Panc1 (cell line): ENCODE results near the gene CD244. TPM values are rescaled to one million over a fixed set of nuclear protein-coding genes. Genes with fewer than 3 reads are reported as not detected.

Experiments
- ATAC-seq: fragments of 200-7000 bp; cut with Tn5 transposase; 2 replicates; pipeline ENCODE4 v1.9.1; 2020; ENCODE audit warnings: mild to moderate bottlenecking, moderate library complexity
- BruUV-seq: library from RNA; stranded (reverse); fragments of 400-500 nt; replicated peaks from 2 replicates; lab custom pipeline; 2021; lab: Mats Ljungman, UMichigan
- CTCF ChIA-PET: fragments of 300-600 bp; sonication (Branson Sonifier 250); formaldehyde crosslinking; loops from one replicate; lab custom pipeline; 2022; ENCODE audit warnings: antibody characterized with exemption; lab: Charles Lee
- POLR2A ChIA-PET: fragments of 300-600 bp; sonication (Branson Sonifier 250); formaldehyde crosslinking; loops from one replicate; lab custom pipeline; 2022; ENCODE audit warnings: antibody characterized with exemption; lab: Charles Lee
- DNase-seq: peaks from one replicate; pipeline ENCODE4 v3.0.0-alpha.2; 2010; ENCODE audit warnings: low read depth, low spot score
- H3K27ac ChIP-seq: 2 replicates; pipeline ENCODE4 v1.5.1; 2011; ENCODE audit warnings: mild to moderate bottlenecking, low read length, inconsistent platforms
- H3K27me3 ChIP-seq: fragments of 200-500 bp; sonication (Bioruptor generic); 2 replicates; pipeline ENCODE4 v1.6.0; 2014; ENCODE audit warnings: low read length, inconsistent platforms; ENCODE audit not compliant: control insufficient read depth, insufficient read depth
- H3K36me3 ChIP-seq: fragments of 200-500 bp; sonication (Bioruptor generic); 2 replicates; pipeline ENCODE4 v1.5.1; 2014; ENCODE audit warnings: inconsistent platforms, mild to moderate bottlenecking, low read length, moderate library complexity; ENCODE audit not compliant: control insufficient read depth, insufficient read depth
- H3K4me1 ChIP-seq: 2 replicates; pipeline ENCODE4 v1.5.1; 2011; ENCODE audit warnings: inconsistent platforms, mild to moderate bottlenecking, low read length, moderate library complexity; ENCODE audit not compliant: control insufficient read depth, insufficient read depth
- H3K4me3 ChIP-seq, 2 experiments: 2 replicates each; pipeline ENCODE4 v1.5.1; 2011 to 2012; ENCODE audit warnings: low read depth in 2 of 2, low read length in 2 of 2, mild to moderate bottlenecking in 2 of 2, inconsistent platforms in 1 of 2, moderate library complexity in 1 of 2
- H3K9me3 ChIP-seq: fragments of 200-500 bp; sonication (Bioruptor generic); 2 replicates; pipeline ENCODE4 v1.5.1; 2014; ENCODE audit warnings: low read depth, mild to moderate bottlenecking, inconsistent platforms, low read length, moderate library complexity; ENCODE audit not compliant: control insufficient read depth, insufficient read depth
- POLR2AphosphoS5 ChIP-seq: IDR thresholded peaks from 2 replicates; pipeline ENCODE4 v1.6.1; 2012; ENCODE audit warnings: mild to moderate bottlenecking, low read depth, low read length, moderate library complexity
- SIN3A ChIP-seq: IDR thresholded peaks from 2 replicates; pipeline ENCODE4 v1.6.1; 2012; ENCODE audit warnings: low read depth, mild to moderate bottlenecking, low read length, moderate library complexity, borderline replicate concordance; ENCODE audit not compliant: insufficient read depth
- TCF7L2 ChIP-seq: IDR thresholded peaks from 2 replicates; pipeline ENCODE4 v1.6.1; 2011; ENCODE audit warnings: mild to moderate bottlenecking, low read depth, low read length, inconsistent platforms
- in situ Hi-C: cut with HindIII; loops from 2 replicates; pipeline ENCODE4 v1.10.0; 2016; ENCODE audit warnings: low sequenced_read_pairs, low pct_unique_long_range_greater_than_20kb
- intact Hi-C: fragments of 100-400 bp; cut with micrococcal nuclease; formaldehyde crosslinking; loops from one replicate; pipeline ENCODE4 v1.10.0; 2022; ENCODE audit not compliant: unreplicated experiment
- total RNA-seq: library from RNA; stranded (reverse); gene quantifications from one replicate; pipeline ENCODE4 v1.2.1, GENCODE V29; 2021; ENCODE audit not compliant: unreplicated experiment
- TF ChIP-seq, protein P1 (sequence below): fragments of 450-650 bp; IDR thresholded peaks from 2 replicates; pipeline ENCODE4 v1.5.1; 2017; ENCODE audit warnings: mild to moderate bottlenecking
- TF ChIP-seq, protein P2 (sequence below), 2 experiments: IDR thresholded peaks; 2 replicates each; pipeline ENCODE4 v1.6.1; 2011 to 2012; ENCODE audit warnings: low read depth in 2 of 2, control low read depth in 1 of 2, low read length in 1 of 2, mild to moderate bottlenecking in 1 of 2, moderate library complexity in 1 of 2; ENCODE audit not compliant: insufficient read depth in 1 of 2

The CD244 gene
- total RNA-seq, 1 experiment from 2014 or later: not detected

DNA sequence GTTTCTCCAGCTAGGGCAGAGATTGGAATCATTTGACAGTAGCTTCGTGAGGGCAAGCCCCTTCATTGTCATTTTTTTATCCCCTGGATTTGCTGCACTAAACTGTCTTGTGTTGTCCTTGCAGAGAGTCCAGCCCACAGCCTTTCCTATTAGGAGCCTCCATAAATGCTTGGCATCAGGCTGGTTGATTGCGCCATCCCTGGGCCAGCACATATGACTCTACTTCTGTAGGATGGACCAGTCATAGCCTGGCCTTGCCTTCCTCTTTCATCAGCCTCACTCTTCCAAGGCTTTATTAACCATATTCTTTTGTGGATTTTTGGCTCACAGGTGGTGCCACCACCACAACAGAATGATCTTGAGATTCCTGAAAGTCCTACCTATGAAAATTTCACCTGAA is 35.3 kb downstream of the CD244 start:
- CTCF ChIA-PET: no interaction called here
- no peak for DNase-seq

DNA sequence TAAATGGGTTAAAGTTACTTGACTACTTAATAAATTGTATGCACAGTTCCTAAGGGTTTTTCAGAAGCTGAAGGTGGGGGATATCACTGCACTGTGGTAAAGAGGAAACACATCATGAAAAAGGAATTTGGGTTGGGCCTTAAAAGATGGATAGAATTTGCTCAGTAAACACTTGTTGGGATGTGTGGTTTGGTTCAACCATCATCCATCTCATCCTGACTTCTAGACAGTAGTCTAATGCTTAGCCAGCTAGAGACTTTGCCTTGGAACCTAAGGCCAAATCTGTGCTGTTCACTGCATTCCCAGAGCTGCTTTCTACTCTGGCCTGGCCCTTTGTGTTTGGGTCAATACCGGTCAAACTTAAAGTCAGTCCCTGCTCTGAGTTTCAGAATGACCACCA is 36.1 kb downstream of the CD244 start:
- BruUV-seq: no TSS peak
- ATAC-seq (no peak), DNase-seq (no peak)
- H3K9me3 ChIP-seq: no peaks in the 10 kb centered on the region
- no peaks in the 10 kb centered on the region for H3K4me1 ChIP-seq
- intact Hi-C loops: loop anchor here (2.0 kb wide), 1 partner anchor 128 kb away; the partner anchor contains the start of gene ITLN2
- no peaks in the 10 kb centered on the region; the same call in 1 of the 2 replicates for H3K27me3 ChIP-seq
- H3K4me3 ChIP-seq: no peak overlapping the region
- no peaks in the 10 kb centered on the region for H3K36me3 ChIP-seq
- in situ Hi-C loops: no loop called here
- ChIA-PET CTCF (no interaction called here), POLR2A (no interaction called here)
- H3K27ac ChIP-seq: no peak overlapping the region
- TF ChIP-seq, protein P1, sequence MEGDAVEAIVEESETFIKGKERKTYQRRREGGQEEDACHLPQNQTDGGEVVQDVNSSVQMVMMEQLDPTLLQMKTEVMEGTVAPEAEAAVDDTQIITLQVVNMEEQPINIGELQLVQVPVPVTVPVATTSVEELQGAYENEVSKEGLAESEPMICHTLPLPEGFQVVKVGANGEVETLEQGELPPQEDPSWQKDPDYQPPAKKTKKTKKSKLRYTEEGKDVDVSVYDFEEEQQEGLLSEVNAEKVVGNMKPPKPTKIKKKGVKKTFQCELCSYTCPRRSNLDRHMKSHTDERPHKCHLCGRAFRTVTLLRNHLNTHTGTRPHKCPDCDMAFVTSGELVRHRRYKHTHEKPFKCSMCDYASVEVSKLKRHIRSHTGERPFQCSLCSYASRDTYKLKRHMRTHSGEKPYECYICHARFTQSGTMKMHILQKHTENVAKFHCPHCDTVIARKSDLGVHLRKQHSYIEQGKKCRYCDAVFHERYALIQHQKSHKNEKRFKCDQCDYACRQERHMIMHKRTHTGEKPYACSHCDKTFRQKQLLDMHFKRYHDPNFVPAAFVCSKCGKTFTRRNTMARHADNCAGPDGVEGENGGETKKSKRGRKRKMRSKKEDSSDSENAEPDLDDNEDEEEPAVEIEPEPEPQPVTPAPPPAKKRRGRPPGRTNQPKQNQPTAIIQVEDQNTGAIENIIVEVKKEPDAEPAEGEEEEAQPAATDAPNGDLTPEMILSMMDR: no peak
- TF ChIP-seq SIN3A (no peak), TCF7L2 (no peak), POLR2AphosphoS5 (no peak)
- TF ChIP-seq, protein P2, sequence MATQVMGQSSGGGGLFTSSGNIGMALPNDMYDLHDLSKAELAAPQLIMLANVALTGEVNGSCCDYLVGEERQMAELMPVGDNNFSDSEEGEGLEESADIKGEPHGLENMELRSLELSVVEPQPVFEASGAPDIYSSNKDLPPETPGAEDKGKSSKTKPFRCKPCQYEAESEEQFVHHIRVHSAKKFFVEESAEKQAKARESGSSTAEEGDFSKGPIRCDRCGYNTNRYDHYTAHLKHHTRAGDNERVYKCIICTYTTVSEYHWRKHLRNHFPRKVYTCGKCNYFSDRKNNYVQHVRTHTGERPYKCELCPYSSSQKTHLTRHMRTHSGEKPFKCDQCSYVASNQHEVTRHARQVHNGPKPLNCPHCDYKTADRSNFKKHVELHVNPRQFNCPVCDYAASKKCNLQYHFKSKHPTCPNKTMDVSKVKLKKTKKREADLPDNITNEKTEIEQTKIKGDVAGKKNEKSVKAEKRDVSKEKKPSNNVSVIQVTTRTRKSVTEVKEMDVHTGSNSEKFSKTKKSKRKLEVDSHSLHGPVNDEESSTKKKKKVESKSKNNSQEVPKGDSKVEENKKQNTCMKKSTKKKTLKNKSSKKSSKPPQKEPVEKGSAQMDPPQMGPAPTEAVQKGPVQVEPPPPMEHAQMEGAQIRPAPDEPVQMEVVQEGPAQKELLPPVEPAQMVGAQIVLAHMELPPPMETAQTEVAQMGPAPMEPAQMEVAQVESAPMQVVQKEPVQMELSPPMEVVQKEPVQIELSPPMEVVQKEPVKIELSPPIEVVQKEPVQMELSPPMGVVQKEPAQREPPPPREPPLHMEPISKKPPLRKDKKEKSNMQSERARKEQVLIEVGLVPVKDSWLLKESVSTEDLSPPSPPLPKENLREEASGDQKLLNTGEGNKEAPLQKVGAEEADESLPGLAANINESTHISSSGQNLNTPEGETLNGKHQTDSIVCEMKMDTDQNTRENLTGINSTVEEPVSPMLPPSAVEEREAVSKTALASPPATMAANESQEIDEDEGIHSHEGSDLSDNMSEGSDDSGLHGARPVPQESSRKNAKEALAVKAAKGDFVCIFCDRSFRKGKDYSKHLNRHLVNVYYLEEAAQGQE (IDR thresholded peaks at IDR 0.05; ENCODE audit: insufficient read depth in 1 of 2, low read depth in 2 of 2, low read length in 1 of 2): no peak

More for the DNA sequence above, 35.3 kb downstream of the CD244 start:
- no peaks in the 10 kb centered on the region for H3K36me3 ChIP-seq
- H3K9me3 ChIP-seq: no peaks in the 10 kb centered on the region
- no peak overlapping the region for H3K27ac ChIP-seq
- ATAC-seq: no peak
- intact Hi-C loops: loop anchor here (2.0 kb wide), 1 partner anchor 127 kb away; the partner anchor contains the start of gene ITLN2
- POLR2A ChIA-PET: no interaction called here
- BruUV-seq: no TSS peak
- in situ Hi-C loops: no loop called here
- H3K4me1 ChIP-seq: no peaks in the 10 kb centered on the region
- 0 out of 2 replicates have a peak, but pooled peaks cover 2% of the 10 kb centered on the region for H3K27me3 ChIP-seq
- TF ChIP-seq SIN3A: no peak
- TF ChIP-seq, protein P1: no peak
- TF ChIP-seq TCF7L2: no peak
- no peak for TF ChIP-seq POLR2AphosphoS5
- TF ChIP-seq, protein P2 (IDR thresholded peaks at IDR 0.05; ENCODE audit: insufficient read depth in 1 of 2, low read depth in 2 of 2, low read length in 1 of 2): no peak
- H3K4me3 ChIP-seq: no peak overlapping the region
